Thymus (tissue), 11 donors: Measurements from ENCODE around the gene EPPIN. TPM values are rescaled to one million over a fixed set of nuclear protein-coding genes. Genes with fewer than 3 reads are reported as not detected.

Experiments used
- DNase-seq, 9 donors: peaks; one replicate each; pipeline ENCODE4 v3.0.0-alpha.2; 2013; ENCODE audit warnings: low spot score in 9 of 9, low read depth in 6 of 9, missing footprints in 1 of 9
- H3K27ac ChIP-seq, 2 donors: one replicate each; pipeline ENCODE4 v1.5.1; 2013; ENCODE audit warnings: control low read depth in 1 of 2, low read depth in 1 of 2, low read length in 1 of 2, mild to moderate bottlenecking in 1 of 2, moderate library complexity in 1 of 2
- H3K27me3 ChIP-seq, 2 donors: one replicate each; pipeline ENCODE4 v1.5.1; 2013; ENCODE audit warnings: low read length in 1 of 2; ENCODE audit not compliant: control insufficient read depth in 2 of 2, insufficient read depth in 1 of 2
- H3K36me3 ChIP-seq, 2 donors: one replicate each; pipeline ENCODE4 v1.5.1; 2013; ENCODE audit warnings: low read length in 1 of 2, mild to moderate bottlenecking in 1 of 2, moderate library complexity in 1 of 2; ENCODE audit not compliant: control insufficient read depth in 2 of 2, insufficient read depth in 2 of 2
- H3K4me1 ChIP-seq, 2 donors: one replicate each; pipeline ENCODE4 v1.5.1; 2013; ENCODE audit warnings: low read length in 2 of 2; ENCODE audit not compliant: control insufficient read depth in 2 of 2, insufficient read depth in 2 of 2
- H3K4me3 ChIP-seq, 2 donors: one replicate each; pipeline ENCODE4 v1.5.1; 2013; ENCODE audit warnings: low read length in 2 of 2, control low read depth in 1 of 2, mild to moderate bottlenecking in 1 of 2
- H3K9me3 ChIP-seq, 2 donors: one replicate each; pipeline ENCODE4 v1.5.1; 2013; ENCODE audit warnings: low read length in 1 of 2, mild to moderate bottlenecking in 1 of 2; ENCODE audit not compliant: control insufficient read depth in 2 of 2, insufficient read depth in 1 of 2
- WGBS: extraction: QIAGEN DNeasy Blood & Tissue Kit; methylation state at CpG from one replicate; pipeline ENCODE4 v1.1.7; 2013; 5-methylcytosine and 5-hydroxymethylcytosine counted together
- polyA plus RNA-seq: library from polyadenylated mRNA; stranded (reverse); fragments of 200-250 nt; gene quantifications from one replicate; pipeline ENCODE4 v1.2.3, GENCODE V29; 2013
- total RNA-seq: library from RNA; stranded (reverse); fragments of 120-200 nt; gene quantifications from one replicate; pipeline ENCODE4 v1.2.4, GENCODE V29; 2013
- donor health status: healthy.

The EPPIN gene
- total and polyA plus RNA-seq, 2 donors, result 0.21 TPM; not detected in 1

DNA sequence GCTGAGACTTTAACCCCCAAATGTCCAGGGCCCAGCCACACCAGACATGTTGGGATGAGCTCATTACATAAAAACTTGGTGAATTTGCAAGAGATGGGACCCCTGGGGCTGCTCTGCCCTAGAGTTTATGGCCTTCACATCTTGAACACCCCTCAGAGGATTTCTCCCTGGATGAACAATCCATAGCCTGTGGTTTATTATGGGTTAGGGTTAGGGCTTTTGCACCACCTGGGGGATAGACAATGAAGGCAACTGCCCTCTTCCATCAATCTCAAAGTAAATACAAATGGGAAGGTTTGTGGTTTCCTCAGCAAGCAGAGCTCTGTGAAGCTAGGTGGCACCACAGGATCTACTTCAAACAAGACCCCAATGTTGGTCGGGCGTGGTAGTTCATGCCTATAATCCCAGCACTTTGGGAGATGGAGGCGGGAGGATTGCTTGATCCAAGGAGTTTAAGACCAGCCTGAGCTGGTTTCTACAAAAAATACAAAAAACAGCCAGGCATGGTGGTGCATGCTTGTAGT is 49.2 kb downstream of the EPPIN start:
- 86% methylated on average over 3 of the region's 3 CpGs for WGBS
- Histone ChIP-seq H3K4me3 (no peak overlapping the region), H3K27ac (no peak overlapping the region), H3K36me3 (no peaks in the 10 kb centered on the region), H3K27me3 (no peaks in the 10 kb centered on the region), H3K9me3 (no peaks in the 10 kb centered on the region), H3K4me1 (no peaks in the 10 kb centered on the region)
- DNase-seq, result no peak

DNA sequence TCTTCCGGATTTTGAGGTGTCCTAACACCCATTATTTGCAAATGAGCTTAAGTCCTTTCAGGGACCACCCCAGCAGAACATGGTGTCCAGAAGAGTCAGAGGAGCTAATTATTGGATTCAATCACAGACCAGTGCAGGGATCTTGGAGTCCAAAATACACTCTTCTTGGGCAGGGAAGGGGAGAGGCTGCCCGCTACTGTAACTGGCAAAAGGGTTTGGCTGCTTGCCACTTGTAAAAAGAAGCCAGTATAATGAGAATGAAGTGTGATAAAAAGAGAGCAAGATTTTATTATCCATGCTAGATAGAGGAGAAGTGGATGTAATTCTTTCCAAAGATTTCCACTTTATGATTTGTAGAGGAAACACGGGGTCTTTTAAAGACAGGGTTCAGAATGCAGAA is 51.0 kb downstream of the EPPIN start:
- Histone ChIP-seq H3K9me3 (no peaks in the 10 kb centered on the region), H3K4me1 (no peaks in the 10 kb centered on the region), H3K4me3 (no peak overlapping the region), H3K27ac (no peak overlapping the region), H3K27me3 (no peaks in the 10 kb centered on the region), H3K36me3 (no peaks in the 10 kb centered on the region)
- WGBS, result 94% methylated on average over 3 of the region's 3 CpGs
- DNase-seq, result no peak

DNA sequence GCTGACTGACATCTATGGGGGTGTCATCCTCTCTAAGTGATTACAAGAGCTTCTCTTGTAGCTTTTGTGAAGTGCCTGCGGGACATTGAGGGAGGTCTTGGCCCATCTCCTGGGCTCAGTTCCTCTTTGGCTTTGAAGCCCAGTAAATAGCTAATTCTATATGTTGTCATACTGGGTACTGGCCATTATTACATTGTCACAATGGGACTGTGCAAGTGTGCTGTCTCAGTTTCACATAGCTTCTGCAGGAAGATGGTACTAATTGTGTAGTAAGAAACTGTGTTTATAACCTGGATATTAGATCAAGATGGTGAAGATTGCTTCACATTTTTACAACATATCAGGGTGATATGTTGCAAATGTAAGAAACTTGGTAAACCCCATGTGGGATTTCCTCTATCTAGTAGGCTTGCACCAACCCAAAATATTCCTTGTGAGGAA is 51.7 kb downstream of the EPPIN start:
- no peak overlapping the region for H3K27ac ChIP-seq
- no peak overlapping the region for H3K4me3 ChIP-seq
- no peaks in the 10 kb centered on the region for H3K27me3 ChIP-seq
- WGBS, result 88% methylated on average over 1 of the region's 1 CpG
- H3K9me3 ChIP-seq, result no peaks in the 10 kb centered on the region
- no peak for DNase-seq
- no peaks in the 10 kb centered on the region for H3K4me1 ChIP-seq
- H3K36me3 ChIP-seq, result no peaks in the 10 kb centered on the region

Other genes starting within 250 kb of the EPPIN start
- gene RBPJL, start 240.6 kb downstream of the EPPIN start, total RNA-seq, result not detected
- 0.07 TPM for gene RBPJL, start 240.6 kb downstream of the EPPIN start, polyA plus RNA-seq
- gene MATN4, start 239.1 kb downstream of the EPPIN start, total RNA-seq, result 0.14 TPM
- 0.14 TPM for gene MATN4, start 239.1 kb downstream of the EPPIN start, polyA plus RNA-seq
- gene SDC4, start 199.0 kb downstream of the EPPIN start, total RNA-seq, result 7.4 TPM
- 18.9 TPM for gene SDC4, start 199.0 kb downstream of the EPPIN start, polyA plus RNA-seq
- 15.2 TPM for gene SYS1, start 184.2 kb downstream of the EPPIN start, total RNA-seq
- 19.7 TPM for gene SYS1, start 184.2 kb downstream of the EPPIN start, polyA plus RNA-seq
- 0.24 TPM for gene TP53TG5, start 169.1 kb downstream of the EPPIN start, total RNA-seq
- 0.27 TPM for gene TP53TG5, start 169.1 kb downstream of the EPPIN start, polyA plus RNA-seq
- 8.7 TPM for gene DBNDD2, start 139.1 kb downstream of the EPPIN start, total RNA-seq
- 54.2 TPM for gene DBNDD2, start 139.1 kb downstream of the EPPIN start, polyA plus RNA-seq
- 28.1 TPM for gene PIGT, start 131.3 kb downstream of the EPPIN start, total RNA-seq
- gene PIGT, start 131.3 kb downstream of the EPPIN start, polyA plus RNA-seq, result 52.6 TPM
- gene WFDC2, start 77.6 kb downstream of the EPPIN start, total RNA-seq, result 5.6 TPM
- 48.4 TPM for gene WFDC2, start 77.6 kb downstream of the EPPIN start, polyA plus RNA-seq
- not detected for gene SPINT3, start 31.8 kb downstream of the EPPIN start, total RNA-seq
- gene SPINT3, start 31.8 kb downstream of the EPPIN start, polyA plus RNA-seq, result not detected
- gene WFDC6, start 7.9 kb downstream of the EPPIN start, total RNA-seq, result not detected
- 0.27 TPM for gene WFDC6, start 7.9 kb downstream of the EPPIN start, polyA plus RNA-seq
- gene WFDC8, start 31.9 kb upstream of the EPPIN start, total RNA-seq, result not detected
- not detected for gene WFDC8, start 31.9 kb upstream of the EPPIN start, polyA plus RNA-seq
- not detected for gene WFDC10A, start 82.3 kb upstream of the EPPIN start, total RNA-seq
- 0.09 TPM for gene WFDC10A, start 82.3 kb upstream of the EPPIN start, polyA plus RNA-seq
- gene WFDC9, start 83.9 kb upstream of the EPPIN start, total RNA-seq, result not detected
- gene WFDC9, start 83.9 kb upstream of the EPPIN start, polyA plus RNA-seq, result not detected
- not detected for gene WFDC11, start 122.8 kb upstream of the EPPIN start, total RNA-seq
- gene WFDC11, start 122.8 kb upstream of the EPPIN start, polyA plus RNA-seq, result 0.14 TPM
- not detected for gene WFDC13, start 154.6 kb upstream of the EPPIN start, total RNA-seq
- 0.07 TPM for gene WFDC13, start 154.6 kb upstream of the EPPIN start, polyA plus RNA-seq
- gene WFDC10B, start 157.6 kb upstream of the EPPIN start, total RNA-seq, result not detected
- 0.23 TPM for gene WFDC10B, start 157.6 kb upstream of the EPPIN start, polyA plus RNA-seq
- gene SPINT4, start 174.9 kb upstream of the EPPIN start, total RNA-seq, result not detected
- not detected for gene SPINT4, start 174.9 kb upstream of the EPPIN start, polyA plus RNA-seq
- 0.61 TPM for gene WFDC3, start 244.5 kb upstream of the EPPIN start, total RNA-seq
- gene WFDC3, start 244.5 kb upstream of the EPPIN start, polyA plus RNA-seq, result 2.1 TPM
- gene DNTTIP1, start 244.6 kb upstream of the EPPIN start, total RNA-seq, result 27.9 TPM
- gene DNTTIP1, start 244.6 kb upstream of the EPPIN start, polyA plus RNA-seq, result 44.3 TPM